ENCODE results near the gene COL5A1. TPM values are rescaled to one million over a fixed set of nuclear protein-coding genes. Genes with fewer than 3 reads are reported as not detected.
A peak's percentile ranks its signal among the peaks of the same experiment; 100 is the strongest.

Gene COL5A1
- polyA plus RNA-seq, 12 donors = 97.3 to 862 (median 434) TPM

DNA sequence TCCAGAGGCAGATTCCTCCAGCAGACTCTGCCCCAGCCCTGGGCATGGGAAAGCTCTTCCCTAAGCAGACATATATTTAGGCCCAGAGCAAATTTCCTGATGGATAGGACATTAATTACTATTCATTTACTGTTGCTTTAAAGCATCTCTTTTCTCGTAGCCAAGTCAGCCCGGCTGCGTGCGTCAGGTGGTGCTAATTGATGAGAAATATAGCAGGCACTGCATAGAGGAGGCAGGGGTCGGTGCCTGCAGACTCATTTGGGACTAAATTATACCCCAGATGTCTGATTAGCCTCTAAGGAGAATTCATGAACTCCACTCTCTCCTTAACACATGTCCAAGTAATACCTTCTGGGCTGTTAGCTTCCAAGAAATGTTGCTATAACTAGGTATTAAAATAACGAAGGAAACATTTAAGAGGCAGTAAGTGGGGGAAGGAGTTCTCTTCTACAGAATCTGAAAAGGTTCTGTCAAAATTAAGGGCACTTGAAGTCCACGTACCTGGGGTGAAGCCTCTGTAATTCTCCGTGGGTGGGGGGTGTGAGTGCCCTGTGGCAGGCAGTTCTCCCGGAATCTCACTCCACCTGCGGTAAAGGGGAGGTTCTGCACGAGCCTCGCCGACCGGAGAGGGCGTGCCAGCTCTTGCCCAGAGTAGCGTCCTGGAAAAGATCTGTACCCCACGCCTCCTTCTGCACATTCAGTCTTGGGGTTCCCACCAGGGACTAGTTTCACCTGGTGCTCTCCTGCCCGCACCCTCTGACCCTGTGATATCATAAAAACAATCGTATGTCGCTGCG lies 123.1 kb downstream of the COL5A1 start:
- no peak for DNase-seq

DNA sequence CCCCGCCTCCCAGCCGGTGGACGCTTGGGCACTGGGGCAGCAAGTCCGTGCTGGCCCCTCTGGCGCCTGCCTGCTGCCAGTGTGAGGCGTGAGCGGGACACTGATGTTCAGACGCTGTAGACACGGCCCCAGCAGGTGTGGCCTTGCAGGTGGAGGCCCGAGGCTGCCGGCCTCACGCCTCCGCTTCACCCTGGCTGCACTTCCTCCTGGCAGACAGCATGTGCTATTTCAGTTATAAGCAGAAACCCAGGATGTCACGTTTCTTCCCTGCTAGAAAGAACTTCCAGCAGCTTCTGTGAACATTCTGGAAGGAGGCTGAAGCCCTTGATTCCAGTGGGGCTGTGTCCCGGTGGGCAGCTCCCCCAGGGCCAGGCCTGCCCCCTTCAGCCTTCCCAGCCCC lies 124.2 kb downstream of the COL5A1 start:
- no peak for DNase-seq

DNA sequence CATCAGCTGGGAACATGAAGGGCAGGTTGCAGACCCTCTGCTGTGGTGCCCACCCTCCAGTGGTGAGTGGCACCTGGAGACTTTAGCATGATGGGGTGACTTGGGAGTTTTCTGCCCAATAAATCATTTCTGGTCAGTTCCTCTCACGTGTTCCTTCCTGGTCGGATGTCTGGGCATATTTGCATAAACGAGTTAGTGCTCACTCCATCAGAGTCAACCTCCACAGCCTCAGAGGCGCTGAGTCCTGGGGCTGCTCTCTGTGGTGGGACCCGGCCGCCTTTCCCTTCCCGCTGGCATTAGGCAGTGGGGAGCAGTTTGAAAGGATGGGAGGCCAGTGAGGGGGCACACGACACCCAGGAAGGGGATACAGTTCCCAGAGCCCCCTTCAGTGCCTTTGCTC lies 125.0 kb downstream of the COL5A1 start:
- DNase-seq = no peak

DNA sequence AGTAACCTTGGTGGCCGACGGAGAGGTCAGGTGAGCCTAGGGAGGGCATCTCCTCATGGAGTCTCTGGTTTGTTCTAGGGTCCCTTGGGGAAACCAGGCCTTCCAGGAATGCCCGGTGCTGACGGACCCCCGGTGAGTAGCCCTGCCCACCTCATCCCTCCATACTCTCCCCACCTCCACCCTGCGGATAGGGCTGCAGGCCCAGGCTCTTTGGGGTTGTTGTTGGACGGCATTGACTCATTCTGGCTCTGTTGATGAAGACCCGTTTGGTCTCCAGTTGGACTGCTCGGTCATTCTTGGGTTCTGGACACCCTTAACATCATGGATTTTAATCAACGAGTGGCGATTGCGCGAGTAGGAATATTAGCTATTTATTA lies 126.7 kb downstream of the COL5A1 start:
- no peak for DNase-seq

DNA sequence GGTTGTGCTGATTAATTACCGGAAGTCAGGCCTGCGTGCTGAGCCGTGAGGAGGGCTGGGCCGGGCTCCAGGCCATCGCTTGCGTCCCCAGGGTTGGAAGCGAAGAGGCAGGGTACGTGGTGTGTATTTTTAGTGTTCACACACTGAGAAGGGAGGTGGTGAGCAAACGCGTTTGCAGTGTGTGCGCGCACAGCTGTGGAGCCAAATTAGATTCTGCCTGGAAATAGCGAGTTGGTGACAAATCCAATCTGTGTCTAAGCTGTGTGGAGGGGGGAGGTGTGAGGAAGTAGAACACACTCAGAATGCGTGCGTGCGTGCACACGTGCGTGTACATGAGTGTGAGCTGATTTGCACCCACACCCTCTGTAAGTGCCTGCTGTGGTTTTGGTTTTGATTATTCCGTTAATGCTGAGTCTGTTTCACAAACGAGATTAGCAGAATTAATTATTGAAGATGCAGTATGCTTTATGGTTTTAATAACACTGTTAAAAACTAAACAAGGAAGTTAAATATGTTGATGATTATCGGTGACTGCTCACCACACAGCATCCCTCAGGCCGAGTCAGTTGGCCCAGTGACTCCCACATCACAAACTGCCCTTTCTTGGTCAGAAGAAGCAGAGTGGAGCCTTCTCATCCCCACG lies 127.2 kb downstream of the COL5A1 start:
- peak; percentile 84 for DNase-seq

DNA sequence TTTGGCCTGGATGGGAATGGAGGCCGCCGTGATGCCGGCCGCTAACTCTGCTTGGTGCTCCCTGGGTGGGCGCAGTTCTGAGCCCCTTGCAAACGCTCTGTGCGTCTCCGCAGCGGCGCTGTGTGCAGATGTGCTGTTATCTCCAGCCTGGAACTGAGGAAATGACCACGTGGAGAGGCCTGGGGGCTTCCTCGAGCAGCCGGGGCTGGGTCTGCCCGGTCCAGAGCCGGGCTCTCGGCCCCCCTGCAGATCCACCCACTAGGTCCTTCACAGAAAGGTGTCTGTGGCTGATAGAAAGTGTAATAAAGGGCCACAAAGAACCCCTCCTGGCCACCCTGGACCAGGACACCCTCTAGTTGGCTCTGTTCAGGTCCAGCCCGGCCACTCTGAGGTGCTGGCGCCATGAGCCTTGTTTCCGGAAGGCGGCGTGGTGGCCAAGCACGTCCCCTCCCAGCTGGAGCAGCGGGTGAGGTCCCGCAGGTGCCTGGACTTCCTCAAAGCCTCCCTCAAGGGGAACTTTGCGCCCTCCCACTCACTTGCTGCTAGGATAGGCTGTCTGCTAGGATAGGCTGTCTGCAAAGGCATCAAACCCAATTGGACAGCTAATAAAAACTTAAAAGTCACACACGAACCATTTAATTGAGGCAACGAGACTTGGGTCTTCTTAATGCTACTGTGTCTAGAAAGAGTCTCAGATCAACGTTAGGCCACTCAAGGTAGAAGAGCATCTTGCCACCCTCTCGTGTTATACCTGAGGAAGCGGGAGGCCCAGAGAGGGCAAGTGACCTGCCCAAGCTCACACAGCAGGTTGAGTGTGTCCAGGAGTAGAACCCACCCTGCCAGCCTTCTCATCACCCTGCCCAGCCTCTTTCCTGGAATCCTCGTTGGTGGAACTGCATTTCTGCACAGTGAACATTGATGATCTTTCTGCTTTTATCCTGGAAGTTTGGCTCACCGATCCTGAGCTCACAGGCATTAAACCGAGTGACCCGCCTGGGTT lies 129.7 kb downstream of the COL5A1 start:
- DNase-seq = no peak

DNA sequence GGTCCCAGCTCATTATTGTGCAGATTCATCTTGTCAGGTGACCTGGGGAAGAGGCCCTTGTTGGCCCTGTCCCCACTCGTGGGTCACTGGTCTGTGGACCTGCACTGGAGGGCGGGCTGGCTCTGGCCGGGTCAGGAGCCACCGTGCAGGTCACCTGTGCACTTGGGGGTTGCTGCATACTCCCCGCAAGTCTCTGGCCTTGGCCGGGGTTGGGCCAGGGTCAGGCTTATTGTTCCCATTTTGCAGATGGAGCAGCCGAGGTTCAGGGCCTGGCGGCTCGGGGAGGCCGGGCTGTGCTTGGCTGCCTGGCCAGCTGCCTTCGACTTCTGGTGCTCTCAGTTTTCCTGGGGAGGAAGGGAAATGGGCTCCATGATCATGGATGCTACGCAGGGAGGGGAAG lies 130.7 kb downstream of the COL5A1 start:
- no peak for DNase-seq

DNA sequence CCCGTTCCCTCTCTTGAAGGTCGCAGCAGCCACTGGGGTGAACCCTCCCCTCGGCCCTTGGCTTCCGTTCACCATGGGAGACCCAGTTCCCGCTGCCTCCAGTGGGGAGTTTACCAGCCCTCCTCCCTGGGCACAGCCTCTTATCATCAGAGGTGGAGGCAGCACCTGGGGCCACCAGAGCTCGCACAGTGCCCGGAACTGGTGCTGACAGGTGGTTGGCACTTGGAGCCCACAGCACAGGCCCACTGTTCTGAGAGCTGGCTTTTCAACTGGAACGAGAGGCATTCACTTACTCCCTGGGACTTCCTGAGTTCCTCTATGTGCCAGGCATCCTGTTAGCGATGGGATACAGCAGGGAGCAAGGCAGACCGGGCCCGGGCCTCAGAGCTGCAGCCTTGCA lies 132.2 kb downstream of the COL5A1 start:
- DNase-seq = no peak

DNA sequence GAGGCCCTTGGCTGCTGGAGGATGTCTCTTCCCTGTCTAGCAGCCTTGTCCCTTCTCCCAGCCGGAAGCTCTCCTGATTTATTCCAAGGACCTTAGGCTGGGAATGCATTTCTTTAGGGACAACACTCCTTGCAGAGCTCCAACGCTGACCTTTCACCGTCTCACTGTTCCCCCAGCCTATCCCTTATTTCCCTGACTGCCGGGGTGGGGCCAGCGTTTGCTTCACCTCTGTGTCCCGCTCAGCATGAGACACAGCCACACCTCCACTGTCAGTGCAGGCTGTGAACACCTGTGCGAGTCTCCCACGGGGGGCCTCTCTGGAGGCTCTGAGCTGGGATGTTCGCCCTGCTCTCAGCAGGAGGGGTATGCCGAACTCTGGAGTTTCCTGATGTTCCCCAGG lies 132.8 kb downstream of the COL5A1 start:
- no peak for DNase-seq

DNA sequence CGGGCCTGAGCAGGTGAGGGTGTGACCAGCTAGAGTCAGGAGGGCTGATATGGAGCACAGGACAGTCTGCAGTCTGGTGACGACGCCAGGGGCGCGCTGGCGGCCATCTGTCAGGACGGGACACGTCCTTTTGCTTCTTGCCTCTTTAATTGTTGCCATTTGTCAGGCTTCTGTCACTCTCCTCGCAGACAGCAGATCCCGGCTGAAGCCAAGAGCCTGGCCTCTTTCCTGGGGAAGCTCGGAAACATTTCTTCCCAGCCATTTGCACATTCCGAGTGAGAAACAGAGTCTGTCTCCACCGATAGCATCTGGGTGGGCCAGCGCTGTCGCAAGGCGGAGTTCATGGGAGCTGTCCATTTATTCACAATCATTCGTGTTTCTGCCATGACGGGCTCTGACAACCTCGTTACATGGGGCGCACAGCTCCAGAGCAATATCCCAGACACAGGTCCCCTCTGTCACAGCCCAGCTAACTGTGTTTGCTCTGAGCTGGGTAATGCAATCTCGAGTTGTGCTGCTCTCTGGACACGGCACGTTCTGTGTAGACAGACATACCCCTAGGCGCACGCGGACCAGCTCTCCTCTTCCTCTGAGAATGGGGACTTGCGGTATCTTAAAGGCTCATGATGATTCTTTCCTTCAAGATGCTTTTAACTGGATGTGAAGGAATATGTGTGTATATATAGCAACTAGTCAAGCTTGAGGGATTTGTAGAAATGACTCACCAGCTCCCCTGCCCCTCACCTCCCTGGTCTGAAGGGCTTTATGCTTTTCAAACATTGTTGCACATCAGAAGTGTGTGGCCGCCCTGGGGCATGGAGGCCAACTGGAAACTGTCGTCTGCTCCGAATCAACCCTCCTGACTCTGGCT lies 133.7 kb downstream of the COL5A1 start:
- no peak for DNase-seq

DNA sequence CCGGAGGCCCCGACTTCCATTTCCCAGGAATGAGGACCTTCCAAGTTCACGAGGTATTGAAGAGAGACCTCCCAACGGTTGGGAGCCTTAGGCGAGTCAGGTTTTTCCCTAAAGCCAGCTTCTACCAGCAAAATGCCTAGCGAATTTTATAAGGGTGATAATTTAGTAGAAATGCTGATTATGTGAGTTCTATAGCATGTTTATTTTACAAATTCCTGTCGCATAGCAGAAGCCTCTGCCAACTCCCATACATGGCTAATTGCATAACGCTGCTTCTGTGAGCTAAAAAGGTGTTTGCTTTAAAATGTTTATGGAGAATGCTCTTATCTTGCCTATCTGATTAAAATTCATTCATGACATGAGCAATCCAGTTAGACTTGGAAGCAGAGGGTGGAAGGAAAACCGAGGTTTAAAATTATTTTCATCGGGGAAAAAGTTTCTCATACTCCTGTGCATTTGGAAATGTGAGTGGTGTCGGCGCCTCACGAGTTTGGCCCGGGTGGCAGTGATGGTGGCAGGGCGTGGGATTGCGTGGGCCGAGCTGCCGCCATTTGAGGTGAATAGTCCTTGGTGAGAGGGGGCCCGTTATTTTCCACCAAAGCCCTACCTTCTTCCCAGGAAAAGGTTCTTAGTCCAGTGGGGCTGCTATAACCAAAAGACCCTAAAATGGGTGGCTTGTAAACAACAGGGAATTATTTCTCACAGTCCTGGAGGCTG lies 134.6 kb downstream of the COL5A1 start:
- no peak for DNase-seq

DNA sequence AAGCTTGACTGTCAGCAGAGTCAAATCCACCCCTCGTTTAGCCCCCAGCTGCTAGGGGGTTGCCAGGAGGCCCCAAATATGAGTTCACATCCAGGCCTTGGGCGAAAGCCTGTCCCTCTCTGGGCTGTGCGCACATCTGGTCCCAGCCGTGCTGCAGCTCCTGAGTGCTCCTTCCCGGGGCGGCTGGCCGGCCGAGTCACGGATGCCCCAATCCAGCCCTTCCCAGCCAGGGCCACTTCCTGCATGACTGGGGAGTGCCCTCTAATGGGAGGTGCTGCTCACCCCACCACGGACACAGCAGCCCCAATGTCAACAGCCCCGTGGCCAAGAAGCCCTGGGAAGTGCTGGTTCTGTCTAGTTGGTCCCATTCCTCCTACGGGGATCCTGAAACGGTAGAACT lies 135.6 kb downstream of the COL5A1 start:
- DNase-seq = no peak

DNA sequence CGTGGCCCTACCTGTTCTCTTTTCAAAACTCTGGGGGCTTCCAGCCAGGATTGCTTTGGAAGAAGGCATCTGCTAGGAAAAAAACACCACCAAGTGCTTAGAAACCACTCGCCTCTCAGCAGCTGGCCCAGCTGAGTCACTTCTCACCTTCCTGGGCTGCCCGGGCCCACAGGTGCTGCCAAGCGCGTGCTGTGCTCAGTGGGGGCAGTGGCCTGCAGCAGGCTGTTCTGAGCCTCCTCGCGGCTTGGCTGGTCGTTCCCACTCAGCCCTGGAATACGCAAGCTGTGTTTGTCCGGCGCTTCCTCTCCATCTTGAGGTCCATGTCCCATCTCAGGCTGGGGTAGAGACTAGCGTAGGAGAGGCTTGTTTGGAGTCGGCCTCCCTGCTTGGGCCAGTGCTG lies 136.6 kb downstream of the COL5A1 start:
- DNase-seq = no peak

DNA sequence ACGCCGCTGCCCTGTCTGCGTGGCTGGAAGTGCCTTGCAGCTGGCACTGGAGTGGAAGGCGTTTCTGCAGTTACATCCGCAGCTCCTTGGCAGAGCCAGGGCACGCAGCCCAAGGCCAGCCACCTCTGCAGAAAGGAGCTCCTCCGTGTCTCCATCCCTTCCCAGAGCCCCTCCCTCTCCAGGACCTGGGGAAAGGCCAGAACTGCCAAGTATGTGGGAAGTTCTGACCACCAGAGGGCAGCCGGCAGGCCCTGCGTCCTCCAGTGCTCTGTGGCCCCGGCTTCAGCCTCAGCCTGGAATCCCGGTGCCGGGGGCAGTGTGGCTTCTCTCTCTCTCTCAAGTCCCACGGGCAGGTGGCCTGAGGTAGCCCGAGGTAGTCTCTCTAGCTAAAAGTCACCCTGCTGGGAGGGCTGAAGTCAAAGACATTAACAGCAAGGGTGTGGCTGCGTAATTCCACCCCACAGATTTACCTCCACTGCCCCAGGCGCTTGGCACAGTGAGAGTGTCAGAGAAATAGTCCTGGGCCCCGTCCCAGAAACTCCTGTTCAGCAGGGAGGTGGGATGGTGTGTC lies 137.3 kb downstream of the COL5A1 start:
- peak; percentile 49 for DNase-seq

DNA sequence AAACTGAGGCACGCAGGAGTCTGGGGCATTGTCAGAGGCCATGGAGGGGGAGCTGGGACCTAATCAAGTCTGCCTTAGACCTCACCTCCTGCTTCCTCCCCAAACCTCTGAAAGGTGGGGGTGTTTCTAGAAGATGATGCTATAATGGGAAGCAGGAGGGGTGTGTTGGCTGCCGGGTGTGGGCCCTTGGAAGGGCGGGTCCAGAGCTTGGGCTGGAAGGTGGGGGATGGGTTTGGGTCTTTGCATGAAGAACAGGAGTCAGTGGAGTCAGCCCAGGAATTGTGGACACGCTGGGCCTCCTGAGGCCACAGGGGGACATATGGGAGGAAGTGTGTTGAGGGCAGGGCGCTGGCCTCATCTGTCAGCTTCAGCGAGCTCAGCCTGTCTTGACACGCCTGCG lies 138.0 kb downstream of the COL5A1 start:
- DNase-seq = no peak

DNA sequence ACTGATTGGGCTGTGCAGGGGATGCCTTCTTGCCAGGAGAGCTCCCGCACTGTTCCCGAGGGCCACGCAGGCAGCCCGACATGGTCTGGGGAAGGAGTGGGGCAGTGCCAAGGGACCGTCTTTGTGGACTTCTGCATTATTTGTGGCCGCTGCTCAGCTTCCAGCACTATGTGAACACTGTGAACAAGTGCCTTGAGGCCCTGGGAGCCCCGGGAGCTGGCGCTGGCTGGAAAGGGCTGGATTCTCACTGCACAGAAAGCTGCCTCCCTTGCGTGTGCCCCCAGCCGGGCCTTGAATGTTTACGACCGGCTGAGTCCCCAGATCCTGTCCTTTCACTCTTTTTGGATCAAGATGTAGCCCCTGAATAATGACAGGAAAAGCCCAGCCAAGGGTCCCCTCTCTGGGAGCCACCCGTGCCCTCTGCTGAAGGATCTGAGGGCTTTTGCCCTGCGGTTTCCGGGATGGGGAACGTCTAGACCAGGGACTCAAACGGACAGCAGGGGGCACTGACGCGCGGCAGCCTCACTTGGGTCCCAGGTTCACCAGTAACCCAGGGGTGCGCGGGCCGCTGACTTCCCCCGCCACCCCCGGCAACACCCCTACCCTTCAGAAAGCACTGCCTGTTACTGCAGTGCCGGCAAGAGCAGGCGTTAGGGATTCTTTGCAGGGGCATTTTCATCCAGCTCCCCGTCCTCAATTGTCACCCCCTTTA lies 140.1 kb downstream of the COL5A1 start:
- no peak for DNase-seq

DNA sequence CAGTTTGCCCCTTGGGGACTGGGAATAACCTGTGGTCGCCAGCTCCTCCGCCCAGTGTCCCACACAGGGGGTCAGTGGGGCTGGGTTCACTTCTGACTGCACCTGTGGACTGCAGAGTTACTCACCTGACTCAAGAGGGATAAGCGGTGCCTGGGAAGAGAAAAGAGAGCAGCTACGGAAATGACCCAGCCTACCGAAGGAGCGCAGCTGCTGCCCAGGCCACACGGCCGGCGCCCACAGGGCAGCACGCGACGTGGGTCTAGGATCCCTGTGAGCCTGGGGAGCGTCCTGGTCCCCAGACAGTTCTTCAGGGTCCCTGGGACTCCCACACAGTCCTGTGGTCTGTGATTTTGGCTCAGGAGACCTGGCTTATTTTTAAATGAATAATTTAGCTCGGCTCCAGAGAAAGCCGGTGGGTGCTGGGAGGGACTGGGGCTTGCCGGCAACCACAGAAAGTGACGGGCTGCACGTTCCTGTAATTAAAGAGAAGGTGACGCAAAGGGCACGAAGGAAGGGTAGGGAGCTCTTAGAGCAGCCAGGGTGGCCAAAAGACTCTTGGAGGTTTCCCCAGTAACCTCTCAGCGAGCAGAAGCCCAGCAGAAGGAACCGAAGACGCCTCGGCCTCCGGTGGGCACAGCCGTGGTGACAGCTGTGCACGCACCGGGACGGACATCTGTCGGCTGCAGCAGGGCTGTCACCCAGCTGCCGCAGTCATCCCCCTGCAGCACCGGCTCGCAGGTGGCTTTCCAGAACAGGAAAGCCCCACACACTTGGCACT lies 141.5 kb downstream of the COL5A1 start:
- DNase-seq = no peak

DNA sequence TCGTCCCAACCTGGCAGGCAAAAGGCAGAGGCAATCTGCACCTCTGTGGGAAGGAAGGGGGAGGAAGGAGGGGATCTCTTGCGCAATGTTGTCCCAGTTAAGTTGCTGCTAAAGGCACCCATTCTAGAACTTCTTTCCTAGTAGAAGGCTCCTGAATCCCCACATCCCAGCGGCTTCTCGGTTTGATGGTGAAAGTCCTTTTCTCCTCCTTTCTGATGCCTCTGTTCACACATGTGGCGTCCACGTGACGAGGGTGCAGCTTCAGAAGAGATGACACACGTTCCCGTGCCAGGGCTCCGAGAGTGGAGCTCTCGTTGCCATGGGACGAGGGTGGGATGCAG lies 142.1 kb downstream of the COL5A1 start:
- no peak for DNase-seq

All from muscle of arm (tissue), 12 donors.